SK-N-SH (cell line): ENCODE results near the gene LENG8. TPM values are rescaled to one million over a fixed set of nuclear protein-coding genes. Genes with fewer than 3 reads are reported as not detected.

ENCODE experiments used
- CTCF ChIA-PET: fragments of 300-600, 350-600 bp; formaldehyde crosslinking; extraction: SDS; loops from one replicate; lab custom pipeline; 2021; lab: Yijun Ruan, JAX
- POLR2A ChIA-PET: fragments of 350-600 bp; sonication (Branson Sonifier 250); formaldehyde crosslinking; extraction: SDS; loops from one replicate; lab custom pipeline; 2020; ENCODE audit warnings: antibody characterized with exemption, inconsistent platforms; lab: Yijun Ruan, JAX
- DNase-seq: peaks from one replicate; pipeline ENCODE4 v3.0.0; 2012
- H2AFZ ChIP-seq: fragments of 200-600 bp; sonication (generic); 2 replicates; pipeline ENCODE4 v1.8.1; 2016; ENCODE audit warnings: antibody characterized with exemption, mild to moderate bottlenecking, low read depth
- H3F3A ChIP-seq: fragments of 200-600 bp; sonication (generic); replicated peaks from 2 replicates; pipeline ENCODE3; 2016; ENCODE audit warnings: antibody characterized with exemption, mild to moderate bottlenecking; ENCODE audit not compliant: insufficient read depth
- H3K27ac ChIP-seq, 2 experiments: fragments of 200-500 bp in 1 of 2; fragments of 200-600 bp in 1 of 2; sonication (Bioruptor generic) in 1 of 2; sonication (generic), shearing (Covaris generic) in 1 of 2; 2 replicates each; pipeline versions ENCODE4 v1.5.1 to v1.6.1; 2014 to 2016; ENCODE audit warnings: low read depth in 2 of 2, inconsistent platforms in 1 of 2, low read length in 1 of 2, mild to moderate bottlenecking in 1 of 2, mixed read lengths in 1 of 2
- H3K27me3 ChIP-seq: fragments of 200-600 bp; sonication (generic), shearing (Covaris generic); 2 replicates; pipeline ENCODE4 v1.6.1; 2016; ENCODE audit warnings: mixed run types; ENCODE audit not compliant: insufficient read depth
- H3K36me3 ChIP-seq, 2 experiments: fragments of 200-500 bp in 1 of 2; fragments of 200-600 bp in 1 of 2; sonication (Bioruptor generic) in 1 of 2; sonication (generic) in 1 of 2; replicated peaks in 1 of 2; 2 replicates each; pipeline versions ENCODE3 to v1.5.1; 2014 to 2016; ENCODE audit warnings: low read length in 1 of 2, mild to moderate bottlenecking in 1 of 2; ENCODE audit not compliant: insufficient read depth in 2 of 2, control insufficient read depth in 1 of 2
- H3K4me1 ChIP-seq, 2 experiments: fragments of 200-500 bp in 1 of 2; fragments of 200-600 bp in 1 of 2; sonication (Bioruptor generic) in 1 of 2; sonication (generic), shearing (Covaris generic) in 1 of 2; 2 replicates each; pipeline versions ENCODE4 v1.5.1 to v1.6.1; 2014 to 2016; ENCODE audit warnings: low read depth in 1 of 2, low read length in 1 of 2, mixed run types in 1 of 2; ENCODE audit not compliant: insufficient read depth in 2 of 2, control insufficient read depth in 1 of 2
- H3K4me2 ChIP-seq: fragments of 200-600 bp; sonication (generic), shearing (Covaris generic); 2 replicates; pipeline ENCODE4 v1.6.1; 2017; ENCODE audit warnings: mixed run types
- H3K4me3 ChIP-seq, 2 experiments: fragments of 200-500 bp in 1 of 2; fragments of 200-600 bp in 1 of 2; sonication (Bioruptor generic) in 1 of 2; sonication (generic), shearing (Covaris generic) in 1 of 2; 2 replicates each; pipeline versions ENCODE4 v1.5.1 to v1.8.1; 2014 to 2016; ENCODE audit warnings: low read depth in 2 of 2, inconsistent platforms in 1 of 2, low read length in 1 of 2, mild to moderate bottlenecking in 1 of 2, mixed read lengths in 1 of 2, moderate library complexity in 1 of 2
- H3K79me2 ChIP-seq: fragments of 200-600 bp; sonication (generic); 2 replicates; pipeline ENCODE4 v1.8.1; 2017; ENCODE audit warnings: mild to moderate bottlenecking; ENCODE audit not compliant: insufficient read depth
- H3K9ac ChIP-seq: fragments of 200-600 bp; sonication (generic); 2 replicates; pipeline ENCODE4 v1.6.1; 2017; ENCODE audit warnings: mixed run types
- H3K9me2 ChIP-seq: fragments of 200-600 bp; sonication (generic); 2 replicates; pipeline ENCODE4 v1.6.1; 2017; ENCODE audit warnings: mixed run types
- H3K9me3 ChIP-seq: fragments of 200-600 bp; sonication (generic); 2 replicates; pipeline ENCODE4 v1.6.1; 2017; ENCODE audit warnings: mixed run types, mild to moderate bottlenecking, moderate library complexity
- H4K20me1 ChIP-seq: fragments of 200-600 bp; sonication (generic); 2 replicates; pipeline ENCODE4 v1.6.1; 2017; ENCODE audit warnings: mild to moderate bottlenecking, mixed run types; ENCODE audit not compliant: insufficient read depth
- EP300 ChIP-seq, 2 experiments: IDR thresholded peaks; 2 replicates each; pipeline versions ENCODE4 v1.4.0 to v1.6.1; 2012; ENCODE audit warnings: borderline replicate concordance in 1 of 2, low read depth in 1 of 2, low read length in 1 of 2
- MAX ChIP-seq: IDR thresholded peaks from 2 replicates; pipeline ENCODE4 v1.4.0; 2012; ENCODE audit warnings: low read depth
- MXI1 ChIP-seq: IDR thresholded peaks from 2 replicates; pipeline ENCODE4 v1.6.1; 2012; ENCODE audit warnings: mild to moderate bottlenecking, low read depth, low read length, improper control_type of control experiment
- NFIC ChIP-seq: IDR thresholded peaks from 2 replicates; pipeline ENCODE4 v1.4.0; 2012; ENCODE audit warnings: borderline replicate concordance
- PBX3 ChIP-seq: IDR thresholded peaks from 2 replicates; pipeline ENCODE4; 2012
- POLR2AphosphoS5 ChIP-seq: IDR thresholded peaks from 2 replicates; pipeline ENCODE4 v1.6.1; 2012; ENCODE audit warnings: low read depth, low read length
- RCOR1 ChIP-seq: fragments of 150-350 bp; IDR thresholded peaks from 2 replicates; pipeline ENCODE4 v1.6.1; 2017; ENCODE audit warnings: antibody characterized with exemption, low read length
- RXRA ChIP-seq: IDR thresholded peaks from 2 replicates; pipeline ENCODE4 v1.4.0; 2012; ENCODE audit warnings: low read depth, mild to moderate bottlenecking, borderline replicate concordance
- TAF1 ChIP-seq: IDR thresholded peaks from 2 replicates; pipeline ENCODE4 v1.6.1; 2012; ENCODE audit warnings: low read depth, mild to moderate bottlenecking, low read length, moderate library complexity, borderline replicate concordance
- TEAD4 ChIP-seq: IDR thresholded peaks from 2 replicates; pipeline ENCODE4 v1.4.0; 2012; ENCODE audit warnings: mild to moderate bottlenecking, borderline replicate concordance; ENCODE audit not compliant: insufficient read depth
- USF2 ChIP-seq: fragments of 150-350 bp; IDR thresholded peaks from 2 replicates; pipeline ENCODE4 v1.6.1; 2017; ENCODE audit warnings: antibody characterized with exemption, low read length, low read depth, borderline replicate concordance
- ZBTB33 ChIP-seq: IDR thresholded peaks from 2 replicates; pipeline ENCODE4 v1.4.0; 2012; ENCODE audit warnings: low read depth, borderline replicate concordance
- WGBS: methylation state at CpG from one replicate; pipeline ENCODE4 v1.1.6; 2017; ENCODE audit warnings: low lambda C conversion rate; 5-methylcytosine and 5-hydroxymethylcytosine counted together
- polyA plus RNA-seq, 3 experiments: library from polyadenylated mRNA; depleted of rRNA; stranded (reverse); fragments of >200 nt; gene quantifications; 2 replicates each; pipeline ENCODE4 v1.2.3, GENCODE V29; 2012

LENG8 gene
- polyA plus RNA-seq, 1 of the 3 experiments (the other 2 are of a cell fraction): 84.0 TPM

GRCh38 chr19:54464044-54464629 lies 15.1 kb downstream of the LENG8 start:
- CTCF ChIA-PET: interaction anchor here (1.1 kb wide), 1 partner anchor 17 kb away, joined by 4 read pairs; no protein-coding TSS in a partner anchor
- Histone ChIP-seq H3K9me3 (no peaks in the 10 kb centered on the region), H3K9me2 (no peaks in the 10 kb centered on the region), H4K20me1 (peaks cover 16% of the 10 kb centered on the region), H3F3A (peaks cover 24% of the 10 kb centered on the region)
- under 1% methylated on average over 25 of the region's 26 CpGs for WGBS
- TF ChIP-seq ZBTB33: no peak
- TF ChIP-seq RCOR1: no peak
- peak; percentile 2; the same call in 1 of the 2 replicates for TF ChIP-seq PBX3
- TF ChIP-seq, all 33 proteins: peak for 1
- H3K9ac ChIP-seq: peak overlapping the region; percentile 67
- peak overlapping the region; percentile 65 to 67 for H3K27ac ChIP-seq
- H3K79me2 ChIP-seq: no peaks in the 10 kb centered on the region
- peak overlapping the region; percentile 63 to 77 for H3K4me3 ChIP-seq
- peaks cover 0 to 17% of the 10 kb centered on the region in 2 experiments; a peak in 1 of 4 replicates for H3K4me1 ChIP-seq
- DNase-seq: peak; percentile 75
- peak overlapping the region; percentile 92 for H3K4me2 ChIP-seq
- H3K36me3 ChIP-seq: peaks cover 2 to 26% of the 10 kb centered on the region in 2 experiments
- H3K27me3 ChIP-seq: no peaks in the 10 kb centered on the region
- POLR2A ChIA-PET: interaction anchor here (1.0 to 4.5 kb wide), 2 partner anchors 11 to 16 kb away, joined by 4 to 24 read pairs; partner anchors contain the start of gene LENG8
- H2AFZ ChIP-seq: peak overlapping the region; percentile 86; the same call in 1 of the 2 replicates

- Histone ChIP-seq H3F3A (peaks cover 24% of the 10 kb centered on the region), H3K79me2 (no peaks in the 10 kb centered on the region), H3K27ac (peak overlapping the region; percentile 65 to 67), H4K20me1 (peaks cover 9% of the 10 kb centered on the region), H2AFZ (peak overlapping the region; percentile 86), H3K27me3 (no peaks in the 10 kb centered on the region; the same call in 1 of the 2 replicates), H3K9me3 (no peaks in the 10 kb centered on the region), H3K9ac (peak overlapping the region; percentile 67), H3K36me3 (peaks cover 0 to 19% of the 10 kb centered on the region in 2 experiments), H3K4me2 (peak overlapping the region; percentile 92), H3K4me3 (peak overlapping the region; percentile 63 to 77), H3K4me1 (peaks cover 0 to 17% of the 10 kb centered on the region in 2 experiments; a peak in 1 of 4 replicates), H3K9me2 (no peaks in the 10 kb centered on the region)
- ChIA-PET CTCF (interaction anchor here (0.6 to 1.7 kb wide), 4 partner anchors 13 to 33 kb away, joined by 3 to 5 read pairs (median 4); no protein-coding TSS in a partner anchor), POLR2A (no interaction called here)
- peak; percentile 92 for DNase-seq
- 13% methylated on average over 31 of the region's 87 CpGs for WGBS
- peak; percentile 75 for TF ChIP-seq MAX
- TF ChIP-seq TEAD4: no peak
- peak; percentile 76 for TF ChIP-seq POLR2AphosphoS5
- TF ChIP-seq NFIC: no peak
- TF ChIP-seq RXRA: no peak
- no peak for TF ChIP-seq EP300 (IDR thresholded peaks at IDR 0.05; ENCODE audit: borderline replicate concordance in 1 of 2, low read depth in 1 of 2, low read length in 1 of 2)
- TF ChIP-seq MXI1: peak; percentile 17; the same call in 1 of the 2 replicates
- no peak for TF ChIP-seq USF2
- peak; percentile 21; the same call in 1 of the 2 replicates for TF ChIP-seq TAF1
These were observed 15.8 kb downstream of the LENG8 start for GRCh38 chr19:54464630-54465425.
